Stimulated activated CD8-positive, alpha-beta memory T cell treated with anti-CD3 and anti-CD28 coated beads, Interleukin-15, amount 100 ng/mL, for 1 hour (primary cell): ENCODE measurements around the gene NKX1-2.
"Not testable (repeated sequence)": the region's sequence is repeated elsewhere in the genome, so short reads cannot be mapped to it uniquely, and the experiment has no call there.

ENCODE experiments used
- DNase-seq: peaks from one replicate; pipeline ENCODE4 v3.0.0-alpha.2; 2020; ENCODE audit warnings: low read depth

NKX1-2 gene

GRCh38 chr10:124449170-124450011 lies 444 bp downstream of the NKX1-2 start:
- DNase-seq: no peak

- DNase-seq: no peak
These were observed 1.1 kb downstream of the NKX1-2 start for GRCh38 chr10:124448696-124449169.

GRCh38 chr10:124447751-124448466 lies 1.9 kb downstream of the NKX1-2 start:
- DNase-seq: no peak

DNA sequence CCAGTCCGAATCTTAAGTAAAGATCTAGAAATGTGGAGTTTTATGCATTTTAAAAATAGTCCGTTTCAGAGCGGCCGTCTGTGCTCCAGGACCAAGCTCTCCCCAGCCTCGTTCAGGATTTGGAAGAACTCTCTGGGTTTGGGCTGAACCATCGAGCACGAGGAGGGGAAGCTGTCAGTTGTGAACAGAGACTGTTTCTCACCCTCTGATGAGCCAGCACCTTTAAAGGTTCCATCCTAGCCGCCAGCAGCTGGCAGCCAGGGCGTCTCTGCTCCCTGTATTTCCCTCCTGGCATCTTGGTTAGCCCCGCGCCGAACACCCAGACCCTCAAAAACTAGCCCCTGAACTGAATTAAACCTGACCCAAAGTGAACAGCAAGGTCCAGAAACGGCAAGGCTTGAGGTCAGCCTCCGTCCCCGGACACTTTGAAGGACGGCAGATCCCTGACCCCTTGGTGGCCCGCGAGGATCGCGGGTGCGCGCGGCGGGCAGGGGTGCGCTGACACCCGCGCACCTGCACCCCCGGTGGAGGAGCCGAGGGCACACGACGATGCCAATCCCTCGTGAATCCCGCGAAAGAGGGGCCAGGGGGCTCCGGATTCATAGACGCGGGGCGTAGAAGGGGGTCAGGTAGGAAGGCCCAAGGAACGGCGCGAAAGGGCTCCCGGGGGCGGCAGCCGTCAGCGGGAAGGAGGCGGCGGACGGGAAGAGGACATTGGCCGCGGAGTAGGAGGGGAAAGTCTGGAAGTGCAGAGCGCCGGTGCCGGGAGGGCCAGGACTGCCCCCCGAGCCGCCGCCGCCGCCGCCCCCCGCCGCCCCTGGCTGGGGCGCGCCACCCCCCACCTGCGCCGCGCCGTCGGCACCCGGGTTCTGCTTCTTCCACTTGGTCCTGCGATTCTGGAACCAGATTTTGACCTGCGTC lies 2.7 kb downstream of the NKX1-2 start:
- no peak for DNase-seq

DNA sequence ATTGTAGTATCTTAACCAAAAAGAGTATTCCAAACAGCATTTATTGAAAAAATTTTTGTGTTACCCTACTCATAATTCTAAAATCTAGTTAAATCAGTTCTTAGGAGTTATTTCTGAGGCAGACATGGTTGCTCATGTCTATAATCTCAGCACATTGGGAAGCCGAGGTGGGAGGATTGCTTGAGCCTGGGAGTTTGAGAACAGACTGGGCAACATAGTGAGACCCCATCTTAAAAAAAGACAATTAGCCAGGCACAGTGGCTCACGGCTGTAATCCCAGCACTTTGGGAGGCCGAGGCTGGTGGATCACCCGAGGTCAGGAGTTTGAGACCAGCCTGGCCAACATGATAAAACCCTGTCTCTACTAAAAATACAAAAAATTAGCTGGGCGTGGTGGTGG lies 8.1 kb downstream of the NKX1-2 start:
- DNase-seq: not testable (repeated sequence)

GRCh38 chr10:124436191-124436638 lies 13.6 kb downstream of the NKX1-2 start:
- DNase-seq: no peak

GRCh38 chr10:124435683-124436082 lies 14.2 kb downstream of the NKX1-2 start:
- not testable (repeated sequence) for DNase-seq

- no peak for DNase-seq
These were observed 16.4 kb downstream of the NKX1-2 start for GRCh38 chr10:124433461-124433860.

- no peak for DNase-seq
These were observed 19.8 kb downstream of the NKX1-2 start for GRCh38 chr10:124430077-124430476.

DNA sequence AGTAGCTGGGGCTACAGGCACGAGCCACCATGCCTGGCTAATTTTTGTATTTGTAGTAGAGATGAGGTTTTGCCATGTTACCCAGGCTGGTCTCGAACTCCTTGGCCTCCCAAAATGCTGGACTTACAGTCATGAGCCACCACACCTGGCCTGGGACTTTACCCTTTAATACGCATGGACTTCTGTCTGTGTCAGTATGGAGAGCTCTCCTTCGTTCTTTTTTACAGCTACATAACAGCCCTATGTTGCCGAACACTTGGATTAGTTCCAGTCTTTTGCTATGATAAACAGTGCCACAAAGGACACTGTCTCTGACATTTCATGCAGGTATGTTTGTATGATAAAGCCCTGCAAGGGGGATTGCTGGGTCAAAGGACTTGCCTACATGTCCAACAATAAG lies 20.3 kb downstream of the NKX1-2 start:
- DNase-seq: no peak

DNA sequence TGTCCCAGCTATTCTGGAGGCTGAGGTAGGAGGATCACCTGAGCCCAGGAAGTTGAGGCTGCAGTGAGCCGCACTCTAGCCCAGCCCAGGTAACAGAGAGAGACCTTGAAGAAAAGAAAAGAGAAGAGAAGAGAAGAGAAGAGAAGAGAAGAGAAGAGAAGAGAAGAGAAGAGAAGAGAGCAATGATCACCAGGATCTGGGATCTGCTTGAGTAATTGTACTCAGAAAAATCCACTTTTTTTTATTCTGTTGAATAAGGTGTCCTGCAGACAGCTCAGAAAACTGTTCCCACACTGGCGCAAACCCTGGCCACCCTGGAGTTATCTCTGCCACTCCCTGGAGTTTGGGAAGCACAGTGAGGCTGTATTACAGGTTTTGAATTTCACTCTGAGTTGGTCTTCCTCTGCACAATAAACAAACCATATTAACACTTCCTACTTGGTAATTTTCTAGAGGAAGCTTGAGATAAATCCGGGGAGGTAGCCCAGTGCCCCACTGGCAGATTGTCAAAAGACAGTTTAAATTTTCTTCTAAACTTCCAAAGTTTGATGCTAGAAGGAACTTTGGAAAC lies 21.5 kb downstream of the NKX1-2 start:
- DNase-seq: no peak

DNA sequence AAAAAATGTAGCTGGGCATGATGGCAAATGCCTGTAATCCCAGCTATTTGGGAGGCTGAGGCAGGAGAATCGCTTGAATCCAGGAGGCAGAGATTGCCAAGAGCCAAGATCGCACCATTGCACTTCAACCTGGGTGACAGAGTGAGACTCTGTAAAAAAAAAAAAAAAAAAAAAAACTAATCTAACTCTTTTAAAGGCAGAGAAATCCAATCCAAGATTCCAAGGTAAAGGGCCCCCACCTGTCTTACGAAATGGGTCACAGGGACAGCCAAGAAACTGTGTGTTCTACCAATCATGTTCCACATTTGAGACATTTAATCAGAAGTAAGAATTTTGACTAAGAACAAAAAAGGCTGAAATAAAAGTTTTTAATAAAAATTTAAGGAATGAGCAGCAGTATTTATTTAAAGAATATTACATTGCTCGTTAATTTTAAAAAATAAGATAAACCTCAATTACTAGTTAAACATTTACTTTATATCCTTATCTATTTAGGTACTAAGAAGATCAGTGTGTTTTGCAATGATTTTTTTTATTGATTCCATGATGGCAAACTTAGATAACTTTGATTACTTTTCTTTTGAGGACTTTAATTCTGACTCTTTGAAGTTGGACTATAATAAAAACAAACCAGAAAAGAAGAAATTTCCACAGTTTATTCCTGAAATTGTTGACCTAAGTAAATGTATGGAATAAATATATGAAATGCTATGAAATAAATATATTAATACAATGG lies 24.4 kb downstream of the NKX1-2 start:
- no peak for DNase-seq

DNA sequence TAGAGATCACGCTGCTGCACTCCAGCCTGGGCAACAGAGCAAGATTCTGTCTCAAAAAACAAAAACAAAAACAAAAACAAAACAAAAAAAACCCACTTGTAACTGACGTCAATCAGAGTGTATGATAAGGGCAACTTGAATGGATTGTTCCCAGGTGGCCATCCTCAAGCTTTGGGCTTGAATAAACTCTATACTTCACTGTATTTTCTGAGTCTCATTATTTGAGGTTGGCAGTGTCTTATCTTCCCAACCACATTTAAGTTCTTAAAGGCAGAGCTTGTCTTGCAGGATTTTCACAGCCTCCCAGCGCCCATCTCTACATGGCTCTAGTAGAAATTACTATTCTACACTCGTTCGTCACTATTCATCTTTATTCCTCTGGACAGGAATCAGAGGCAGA lies 26.0 kb downstream of the NKX1-2 start:
- no peak for DNase-seq

- no peak for DNase-seq
These were observed 27.1 kb downstream of the NKX1-2 start for GRCh38 chr10:124422742-124423141.

DNA sequence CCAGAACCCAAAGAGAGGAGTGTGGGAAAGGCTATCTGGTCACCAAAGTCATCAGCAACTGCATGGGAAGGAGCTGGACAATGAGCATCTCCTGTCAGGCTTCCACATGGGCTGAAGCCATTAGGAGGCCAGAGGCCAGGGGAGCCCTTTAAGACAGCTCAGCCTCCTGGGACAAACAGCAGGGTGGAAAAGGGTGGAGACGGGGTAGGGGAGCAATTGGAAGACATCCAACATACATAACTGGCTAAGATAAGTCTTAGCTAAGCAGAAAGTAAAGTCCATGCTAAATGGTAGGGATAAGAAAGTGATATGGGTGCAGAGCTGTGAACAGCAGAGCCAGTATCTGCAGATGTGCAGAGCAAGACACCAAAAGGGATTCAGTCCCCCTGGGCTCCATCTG lies 29.6 kb downstream of the NKX1-2 start:
- no peak for DNase-seq

DNA sequence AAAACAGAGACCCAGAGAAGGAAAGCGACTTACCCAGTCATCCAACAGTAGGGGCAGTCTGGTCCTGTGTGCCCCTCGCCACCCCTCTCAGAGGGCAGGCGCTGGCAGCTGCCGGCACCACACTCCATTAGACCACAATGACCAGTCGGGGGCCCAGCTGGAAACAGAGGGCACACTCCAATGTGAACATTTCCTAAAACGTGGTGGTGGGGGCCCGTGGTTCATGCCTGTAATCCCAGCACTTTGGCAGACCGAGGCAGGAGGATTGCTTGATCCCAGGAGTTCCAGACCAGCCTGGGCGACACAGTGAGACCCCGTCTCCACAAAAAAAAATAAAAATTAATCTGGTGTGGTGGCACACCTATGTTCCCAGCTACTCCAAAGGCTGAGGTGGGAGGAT lies 30.2 kb downstream of the NKX1-2 start:
- DNase-seq: no peak

GRCh38 chr10:124418726-124419501 lies 30.9 kb downstream of the NKX1-2 start, which contains the start of gene OAT:
OAT (minus strand) TSS chr10:124418923; CDS start chr10:124412171, 6,752 bp downstream.
- peak; percentile 93 for DNase-seq

- DNase-seq: no peak
These were observed 31.7 kb downstream of the NKX1-2 start for GRCh38 chr10:124417895-124418725.

GRCh38 chr10:124416733-124417132 lies 33.1 kb downstream of the NKX1-2 start:
- no peak for DNase-seq
